ENCODE results near the gene OR4D2. TPM values are rescaled to one million over a fixed set of nuclear protein-coding genes. Genes with fewer than 3 reads are reported as not detected.

OR4D2 gene
- total and polyA plus RNA-seq, 2 of the 8 experiments (the other 6 are each of a cell fraction or from before 2014, with no cell fraction given) = not detected

DNA sequence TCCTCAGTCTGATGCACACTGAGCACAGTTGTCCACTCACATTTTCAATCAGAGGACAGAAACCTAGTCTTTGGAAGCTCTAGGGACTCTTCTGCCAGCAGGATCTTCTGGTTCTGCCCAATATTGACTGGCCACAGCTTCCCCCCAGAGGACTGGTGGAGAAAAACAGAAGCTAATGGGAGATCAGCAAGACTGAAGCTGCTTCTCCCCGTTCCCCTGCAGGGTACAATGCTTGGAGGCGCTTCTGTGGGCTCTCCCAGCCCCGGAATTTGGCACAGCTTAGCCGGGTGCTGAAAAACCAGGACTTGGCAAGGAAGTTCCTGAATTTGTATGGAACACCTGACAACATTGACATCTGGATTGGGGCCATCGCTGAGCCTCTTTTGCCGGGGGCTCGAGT is 36.1 kb downstream of the OR4D2 start:
- Histone ChIP-seq H2AK5ac (ENCODE audit: low read depth, low read length) (no peak overlapping the region), H3K4me2 (ENCODE audit: insufficient read depth in 1 of 2, low read depth in 2 of 2, low read length in 2 of 2) (no peak overlapping the region), H3K27me3 (replicated peaks in 1 of 4; ENCODE audit: control insufficient read depth in 3 of 4, extremely low read depth in 1 of 4, insufficient read depth in 3 of 4, low read length in 3 of 4) (no peaks in the 10 kb centered on the region), H3K56ac (replicated peaks; ENCODE audit: insufficient read length, low read depth, low read length) (no peak overlapping the region), H3K23me2 (ENCODE audit: low read depth, low read length) (no peaks in the 10 kb centered on the region), H2AFZ (ENCODE audit: low read length) (no peak overlapping the region), H3K9ac (replicated peaks in 1 of 4; ENCODE audit: extremely low read depth in 1 of 4, low read depth in 3 of 4, low read length in 3 of 4) (no peak overlapping the region), H3K14ac (ENCODE audit: insufficient read length) (no peak overlapping the region), H3K23ac (ENCODE audit: insufficient read length) (no peak overlapping the region), H3K79me1 (ENCODE audit: low read depth, low read length) (no peaks in the 10 kb centered on the region), H3K18ac (ENCODE audit: extremely low read depth, low read length) (no peak overlapping the region), H3K36me3 (ENCODE audit: control insufficient read depth in 2 of 4, insufficient read depth in 4 of 4, low read length in 3 of 4) (peaks cover 0 to 5% (median 0%) of the 10 kb centered on the region in 4 experiments; a peak in 2 of 8 replicates), H4K8ac (ENCODE audit: extremely low read depth, insufficient read depth, low read length) (no peak overlapping the region), H3K4me1 (replicated peaks in 1 of 4; ENCODE audit: control insufficient read depth in 3 of 4, insufficient read depth in 4 of 4, low read length in 3 of 4) (no peaks in the 10 kb centered on the region), H3K4me3 (ENCODE audit: extremely low read depth in 1 of 4, insufficient read depth in 2 of 4, low read depth in 3 of 4, low read length in 4 of 4) (no peak overlapping the region), H2BK20ac (ENCODE audit: low read length) (no peak overlapping the region), H4K20me1 (replicated peaks in 1 of 2; ENCODE audit: control insufficient read depth in 1 of 2, insufficient read depth in 2 of 2, low read length in 2 of 2) (no peaks in the 10 kb centered on the region), H2BK120ac (replicated peaks; ENCODE audit: low read depth, low read length) (no peak overlapping the region), H3K79me2 (ENCODE audit: control insufficient read depth in 1 of 2, insufficient read depth in 2 of 2, low read length in 2 of 2) (no peaks in the 10 kb centered on the region), H3K27ac (ENCODE audit: low read depth, low read length) (no peak overlapping the region), H2BK5ac (ENCODE audit: low read depth, low read length) (no peak overlapping the region), H2BK12ac (ENCODE audit: low read depth, low read length) (no peak overlapping the region), H2BK15ac (ENCODE audit: low read length) (no peak overlapping the region), H4K5ac (ENCODE audit: insufficient read length, low read depth, low read length) (no peak overlapping the region), H4K91ac (replicated peaks; ENCODE audit: insufficient read length, low read length) (no peak overlapping the region), H3K9me3 (ENCODE audit: insufficient read depth in 2 of 2, low read depth in 1 of 2, low read length in 1 of 2) (no peaks in the 10 kb centered on the region), H3K4ac (replicated peaks; ENCODE audit: insufficient read length, low read depth, low read length) (no peak overlapping the region)
- CTCF ChIA-PET (ENCODE audit: partially characterized antibody) = interaction anchor here (0.7 to 7.6 kb wide), 8 partner anchors 9 to 138 kb away, joined by 3 to 127 read pairs (median 3); partner anchors contain the start of gene MKS1
- DNase-seq (ENCODE audit: low read depth in 1 of 2, low spot score in 2 of 2) (no peak), FAIRE-seq (no peak)
- POLR2A ChIA-PET (ENCODE audit: partially characterized antibody) = no interaction called here
- 83% methylated on average over 7 of the region's 7 CpGs; no CpG with 5 or more reads in 1 of the 2 experiments for WGBS, 2 experiments (ENCODE audit: extremely low coverage in 1 of 2, insufficient coverage in 1 of 2, insufficient read length in 1 of 2, insufficient replicate concordance in 2 of 2, low coverage in 1 of 2, low lambda C conversion rate in 2 of 2, missing lambda C conversion rate in 1 of 2)
- TF ChIP-seq GABPA (IDR thresholded peaks at IDR 0.05; ENCODE audit: borderline replicate concordance, insufficient read depth, low read length) (no peak), ZNF274 (IDR thresholded peaks at IDR 0.05; ENCODE audit: borderline replicate concordance, extremely low read depth, low read length) (no peak), KDM4A (IDR thresholded peaks at IDR 0.05; ENCODE audit: low read depth, low read length, severe bottlenecking) (no peak), CBX8 (IDR thresholded peaks at IDR 0.05; ENCODE audit: borderline replicate concordance, low read depth, low read length) (no peak), RNF2 (IDR thresholded peaks at IDR 0.05; ENCODE audit: borderline replicate concordance, low read depth, low read length, missing control alignments, poor library complexity, severe bottlenecking) (no peak), RBBP5 (IDR thresholded peaks at IDR 0.05; ENCODE audit: borderline replicate concordance, low read depth, low read length) (no peak), KDM1A (IDR thresholded peaks at IDR 0.05; ENCODE audit: borderline replicate concordance, low read length) (no peak), KDM5A (IDR thresholded peaks at IDR 0.05; ENCODE audit: low read length) (no peak), SRF (IDR thresholded peaks at IDR 0.05; ENCODE audit: low read depth, low read length) (no peak), RFX5 (IDR thresholded peaks at IDR 0.05; ENCODE audit: borderline replicate concordance, low read depth, low read length) (no peak), EZH2 (IDR thresholded peaks at IDR 0.05; ENCODE audit: low read depth, low read length, severe bottlenecking) (no peak), TEAD4 (IDR thresholded peaks at IDR 0.05; ENCODE audit: low read depth, low read length) (no peak)
- TF ChIP-seq, protein P1, sequence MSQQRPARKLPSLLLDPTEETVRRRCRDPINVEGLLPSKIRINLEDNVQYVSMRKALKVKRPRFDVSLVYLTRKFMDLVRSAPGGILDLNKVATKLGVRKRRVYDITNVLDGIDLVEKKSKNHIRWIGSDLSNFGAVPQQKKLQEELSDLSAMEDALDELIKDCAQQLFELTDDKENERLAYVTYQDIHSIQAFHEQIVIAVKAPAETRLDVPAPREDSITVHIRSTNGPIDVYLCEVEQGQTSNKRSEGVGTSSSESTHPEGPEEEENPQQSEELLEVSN (IDR thresholded peaks at IDR 0.05) = no peak
